HG03064 (cell line): ENCODE results near the gene BUB1.
"Not testable (repeated sequence)": the region's sequence is repeated elsewhere in the genome, so short reads cannot be mapped to it uniquely, and the experiment has no call there.

Experiments used
- ATAC-seq: cut with Tn5 transposase; IDR thresholded peaks from one replicate; pipeline ENCODE4 v1.9.1; 2021; ENCODE audit warnings: low read depth; ENCODE audit not compliant: unreplicated experiment

Gene BUB1

DNA sequence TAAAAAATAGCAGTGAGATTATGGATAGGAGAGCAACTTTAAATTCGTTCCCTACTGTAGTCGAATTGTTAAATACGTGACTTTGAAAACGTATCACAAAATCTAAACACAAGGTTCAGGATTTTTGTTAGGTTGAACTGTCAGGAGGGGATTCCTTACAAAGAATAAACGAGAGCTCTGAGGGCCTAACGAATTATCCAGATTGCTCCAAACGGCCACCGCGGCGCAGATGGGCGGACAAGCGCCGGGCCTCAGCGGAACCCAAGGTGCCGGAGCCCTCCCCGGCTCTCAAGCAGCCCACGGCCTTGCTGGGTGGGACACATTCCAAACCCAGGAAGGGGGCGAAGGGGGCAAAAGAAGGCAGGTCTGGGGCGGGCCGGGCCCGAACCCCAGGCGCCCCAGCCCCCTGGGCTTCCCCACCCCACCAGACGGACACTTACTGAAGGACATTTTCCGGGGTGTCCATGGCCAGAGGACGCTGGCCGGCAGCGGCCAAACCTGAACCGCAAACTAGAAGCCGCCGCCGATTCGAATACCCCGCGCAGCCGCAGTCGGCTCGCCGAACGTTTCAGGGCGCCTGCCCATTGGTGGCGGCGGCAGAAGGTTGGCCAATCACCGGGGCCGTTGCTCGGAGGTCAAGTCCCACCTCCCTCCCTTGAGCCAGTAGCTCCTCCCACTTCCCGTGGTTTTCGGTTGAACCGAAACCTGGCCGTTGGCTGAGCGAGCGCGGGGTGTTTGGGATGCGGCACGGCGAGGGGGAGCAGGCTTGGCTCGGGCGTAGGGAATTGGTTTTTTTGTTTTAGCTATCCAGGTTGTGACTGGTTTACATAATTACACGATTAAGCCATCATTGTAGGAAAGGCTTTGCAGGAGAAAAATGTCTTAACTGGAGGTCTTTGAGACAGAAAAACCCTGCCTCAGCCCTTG lies at the start of gene BUB1:
Gene BUB1 (minus strand): TSS at position 534 of the 927 bp plus-strand sequence. CDS start 68 bp downstream, at position 466.
- peak; percentile 58 for ATAC-seq

GRCh38 chr2:110726285-110726684 lies 48.4 kb upstream of the BUB1 start:
- no peak for ATAC-seq

DNA sequence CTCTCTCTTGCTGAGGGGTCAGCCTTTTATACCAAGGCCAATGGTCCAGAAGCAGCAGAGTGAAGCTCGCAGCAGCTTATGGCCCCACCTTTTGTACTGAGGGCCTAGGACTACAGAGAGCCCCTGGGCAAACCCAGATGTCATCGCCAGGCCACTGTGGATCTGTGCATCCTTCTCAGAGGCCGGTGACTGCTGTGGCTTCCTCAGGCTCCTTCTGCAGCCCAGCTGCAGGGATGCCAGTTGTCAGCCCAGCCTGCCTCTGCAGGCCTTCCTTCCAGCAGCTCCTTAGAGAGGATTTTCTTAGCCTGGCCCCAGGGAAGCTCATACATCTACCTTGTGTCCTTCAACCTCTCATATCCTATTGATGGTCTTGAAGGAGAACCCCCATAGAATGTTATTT lies 48.0 kb upstream of the BUB1 start:
- no peak for ATAC-seq

GRCh38 chr2:110725370-110725769 lies 47.5 kb upstream of the BUB1 start:
- no peak for ATAC-seq

DNA sequence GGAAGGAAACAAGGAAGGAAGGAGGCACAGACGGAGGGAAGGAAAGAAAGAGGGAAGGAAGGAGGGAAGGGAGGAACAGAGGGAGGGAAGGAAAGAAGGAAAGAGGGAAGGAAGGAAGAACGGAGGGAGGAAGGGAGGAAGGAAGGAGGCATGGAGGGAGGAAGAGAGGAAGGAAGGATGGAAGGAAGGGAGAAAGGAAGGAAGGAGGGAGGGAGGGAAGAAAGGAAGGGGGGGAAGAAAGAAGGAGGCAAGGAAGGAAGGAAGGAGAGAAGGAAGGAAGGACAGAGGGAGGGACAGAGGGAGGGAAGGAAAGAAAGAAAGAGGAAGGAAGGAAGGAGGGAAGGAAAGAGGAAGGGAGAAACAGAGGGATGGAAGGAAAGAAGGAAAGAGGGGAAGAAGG lies 47.0 kb upstream of the BUB1 start:
- no peak for ATAC-seq

GRCh38 chr2:110720547-110720946 lies 42.7 kb upstream of the BUB1 start:
- no peak for ATAC-seq

- ATAC-seq: no peak
Observed at GRCh38 chr2:110718990-110719389, 41.1 kb upstream of the BUB1 start.

DNA sequence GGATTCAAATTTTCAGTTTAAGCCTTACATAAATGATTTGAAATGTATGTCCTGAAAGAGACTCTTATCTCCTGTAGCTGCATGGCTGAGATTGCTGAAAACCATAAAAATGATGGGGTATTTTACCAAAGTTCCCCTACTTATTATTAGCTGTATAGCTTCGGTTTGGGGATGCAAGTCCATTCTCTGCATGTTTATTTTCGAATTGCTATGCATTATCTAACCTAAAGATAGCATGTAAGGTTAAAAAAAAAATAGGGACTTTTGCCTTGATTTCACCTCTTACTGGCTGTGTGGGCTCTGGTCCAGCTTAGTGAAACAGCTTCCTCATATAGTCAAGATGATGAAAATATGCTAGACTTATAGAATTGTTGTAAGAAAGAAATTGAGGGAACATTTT lies 40.5 kb upstream of the BUB1 start:
- no peak for ATAC-seq

DNA sequence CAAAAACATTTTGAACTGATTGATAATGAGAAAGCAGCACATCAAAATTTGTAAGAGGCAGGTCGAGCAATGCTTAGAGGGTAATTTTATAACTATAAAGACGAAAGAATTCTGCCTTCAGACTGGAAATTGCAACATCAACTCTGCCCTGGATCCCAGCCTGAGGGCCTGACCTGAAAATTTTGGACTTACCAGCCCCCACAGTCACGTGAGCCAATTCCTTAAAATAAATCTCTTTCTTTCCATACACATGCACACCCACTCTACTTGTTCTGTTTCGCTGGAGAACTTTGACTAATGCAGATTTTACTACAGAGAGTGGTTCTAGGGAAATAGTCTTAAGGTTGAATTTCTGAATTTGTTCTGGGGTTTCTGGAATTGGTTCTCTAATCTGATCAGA lies 39.9 kb upstream of the BUB1 start:
- ATAC-seq: no peak

DNA sequence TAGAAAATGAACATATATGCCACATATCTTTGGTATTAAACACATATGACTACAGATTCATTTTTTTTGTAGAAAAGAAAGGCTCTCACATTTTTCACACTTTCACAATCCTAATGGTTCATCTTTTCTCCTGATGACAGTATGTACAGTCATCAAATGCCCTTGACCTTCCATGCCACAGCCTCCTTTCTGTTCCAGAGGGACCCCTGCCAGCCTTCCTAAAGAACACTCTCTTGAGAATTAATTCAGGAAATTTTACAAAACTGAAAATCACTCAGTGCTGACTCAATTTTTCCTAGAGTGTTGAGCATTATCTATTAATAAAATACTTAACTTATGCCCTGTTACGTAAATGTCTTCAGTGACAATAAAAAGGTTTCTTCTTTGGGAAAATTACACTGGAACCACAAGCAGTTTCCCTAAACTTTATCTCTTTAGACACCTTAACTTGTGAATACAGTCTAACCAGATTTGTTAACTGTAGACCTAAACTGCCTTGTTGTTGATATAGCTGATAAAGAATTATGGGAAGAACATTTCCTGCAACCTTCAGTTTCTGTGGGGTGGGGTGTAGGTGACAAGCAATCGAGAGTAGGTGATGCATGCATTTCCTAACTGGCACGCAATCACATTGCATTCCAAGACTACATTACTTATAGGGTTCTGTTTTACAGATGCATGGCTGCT lies 39.2 kb upstream of the BUB1 start:
- no peak for ATAC-seq

DNA sequence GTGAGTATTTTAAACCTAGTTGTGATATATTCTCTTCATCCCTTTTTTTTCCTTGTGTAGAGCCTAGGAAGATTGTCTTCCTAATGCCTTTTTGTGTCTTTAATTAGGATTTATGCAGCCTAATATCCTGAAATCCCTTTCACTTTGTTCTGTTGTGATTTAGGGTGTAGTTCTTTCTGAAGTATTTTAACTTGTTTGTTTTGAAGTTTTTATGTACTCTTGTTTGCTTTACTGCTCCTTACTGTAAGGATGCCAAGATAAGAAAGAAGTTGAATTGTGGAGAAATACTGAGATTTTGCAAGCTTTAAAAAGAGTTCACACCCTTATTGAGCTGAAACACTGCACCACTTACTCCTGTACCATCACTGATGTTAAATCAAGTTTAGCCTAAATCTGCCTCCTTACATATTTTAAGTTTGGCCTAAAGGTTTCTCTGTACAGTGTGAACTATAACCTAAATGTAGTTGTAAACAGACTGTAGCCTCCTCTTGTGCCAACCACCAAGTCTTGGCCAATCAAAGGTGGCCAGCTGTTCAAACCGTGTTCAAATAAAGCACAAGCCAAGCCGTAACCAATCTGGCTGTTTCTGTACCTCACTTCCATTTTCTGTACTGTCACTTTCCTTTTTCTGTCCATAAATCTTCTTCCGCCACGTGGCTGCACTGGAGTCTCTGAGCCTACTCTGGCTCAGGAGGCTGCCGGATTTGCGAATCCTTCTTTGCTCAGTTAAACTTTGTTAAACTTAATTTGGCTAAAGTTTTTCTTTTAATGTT lies 36.8 kb upstream of the BUB1 start:
- ATAC-seq: no peak

GRCh38 chr2:110713513-110714362 lies 35.9 kb upstream of the BUB1 start:
- ATAC-seq: no peak

DNA sequence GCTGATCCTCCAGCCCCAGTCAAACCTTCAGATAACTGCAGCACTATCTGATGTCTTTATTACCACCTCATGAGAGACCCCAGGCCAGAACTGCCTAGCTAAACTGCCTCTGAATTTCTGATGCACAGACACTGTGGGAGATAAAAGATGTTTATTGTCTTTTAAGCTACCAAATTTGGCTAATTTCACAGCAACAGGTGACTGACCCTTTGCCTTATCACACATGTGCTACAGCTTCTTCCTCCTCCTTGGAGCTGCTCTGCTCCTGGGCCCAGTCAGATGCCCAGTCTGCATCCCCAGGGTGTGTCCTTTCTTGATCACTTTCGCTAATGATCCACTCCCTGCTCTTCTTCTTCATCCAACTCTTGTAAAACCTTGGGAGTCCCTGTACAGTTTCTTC lies 34.9 kb upstream of the BUB1 start:
- ATAC-seq: no peak

DNA sequence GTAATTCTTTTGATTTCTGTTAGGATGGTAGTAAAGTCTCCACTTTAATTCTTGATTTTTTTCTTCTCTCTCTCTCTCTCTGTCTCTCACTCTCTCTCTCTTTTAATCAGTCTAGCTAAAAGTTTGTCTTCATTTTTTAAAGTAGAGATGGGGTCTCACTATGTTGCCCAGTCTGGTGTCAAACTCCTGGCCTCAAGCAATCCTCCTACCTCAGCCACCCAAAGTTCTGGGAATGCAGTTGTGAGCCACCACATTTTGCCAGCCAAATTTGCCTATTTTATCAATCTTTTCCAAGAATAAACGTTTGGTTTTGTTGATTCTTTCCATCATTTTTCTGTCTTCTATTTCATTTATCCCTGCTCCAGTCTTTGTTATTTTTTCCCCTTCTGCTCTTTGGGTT lies 30.6 kb upstream of the BUB1 start:
- no peak for ATAC-seq

DNA sequence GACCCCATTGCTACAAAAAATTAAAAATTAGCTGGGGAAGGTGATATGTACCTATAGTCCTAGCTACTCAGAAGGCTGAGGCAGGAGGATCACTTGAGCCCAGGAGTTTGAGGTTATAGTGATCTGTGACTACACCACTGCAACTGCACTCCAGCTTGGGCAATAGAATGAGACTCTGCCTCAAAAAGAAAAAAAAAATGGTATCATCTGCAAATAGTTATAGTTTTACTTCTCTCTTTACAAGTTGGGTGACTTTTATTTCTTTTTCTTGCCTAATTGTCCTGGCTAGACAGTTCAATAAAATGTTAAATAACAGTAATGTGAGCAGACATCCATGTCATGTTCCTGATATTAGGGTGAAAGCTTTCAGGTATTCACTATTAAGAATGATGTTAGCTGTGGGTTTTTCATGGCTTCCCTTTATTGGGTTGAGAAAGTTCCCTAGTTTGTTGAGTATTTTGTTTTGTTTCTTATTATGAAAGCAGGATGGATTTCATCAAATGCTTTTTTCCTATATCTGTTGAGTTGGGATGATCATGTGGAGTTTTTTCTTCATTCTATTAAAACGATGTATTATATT lies 29.6 kb upstream of the BUB1 start:
- ATAC-seq: no peak

- no peak for ATAC-seq
Observed at GRCh38 chr2:110702514-110703380, 24.9 kb upstream of the BUB1 start.

DNA sequence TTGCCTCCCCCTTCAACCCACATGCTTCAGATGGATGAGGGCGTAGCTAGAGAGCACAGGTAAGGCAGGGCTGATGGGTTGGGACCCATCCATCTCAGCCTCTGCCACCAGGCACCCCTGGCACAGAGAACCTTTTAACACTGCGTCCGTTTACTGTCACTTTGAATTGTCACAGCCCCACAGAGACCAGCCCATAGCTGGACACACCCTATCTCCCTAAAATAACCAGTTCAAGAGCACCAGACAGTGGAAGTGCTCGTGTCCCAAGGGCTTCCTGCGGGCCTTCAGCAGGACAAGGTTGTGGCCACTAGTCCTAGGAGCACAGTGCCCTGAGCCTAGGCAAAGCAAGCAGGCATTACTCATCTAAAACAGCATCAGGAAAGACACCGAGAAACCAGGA lies 20.4 kb upstream of the BUB1 start:
- ATAC-seq: not testable (repeated sequence)

GRCh38 chr2:110695146-110695898 lies 17.5 kb upstream of the BUB1 start:
- not testable (repeated sequence) for ATAC-seq
